EH (cell line): ENCODE results near the gene FUOM.

Source experiments
- DNase-seq: peaks from one replicate; pipeline ENCODE4 v3.0.0-alpha.2; 2015; ENCODE audit warnings: low read depth

Gene FUOM, protein sequence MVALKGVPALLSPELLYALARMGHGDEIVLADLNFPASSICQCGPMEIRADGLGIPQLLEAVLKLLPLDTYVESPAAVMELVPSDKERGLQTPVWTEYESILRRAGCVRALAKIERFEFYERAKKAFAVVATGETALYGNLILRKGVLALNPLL

DNA sequence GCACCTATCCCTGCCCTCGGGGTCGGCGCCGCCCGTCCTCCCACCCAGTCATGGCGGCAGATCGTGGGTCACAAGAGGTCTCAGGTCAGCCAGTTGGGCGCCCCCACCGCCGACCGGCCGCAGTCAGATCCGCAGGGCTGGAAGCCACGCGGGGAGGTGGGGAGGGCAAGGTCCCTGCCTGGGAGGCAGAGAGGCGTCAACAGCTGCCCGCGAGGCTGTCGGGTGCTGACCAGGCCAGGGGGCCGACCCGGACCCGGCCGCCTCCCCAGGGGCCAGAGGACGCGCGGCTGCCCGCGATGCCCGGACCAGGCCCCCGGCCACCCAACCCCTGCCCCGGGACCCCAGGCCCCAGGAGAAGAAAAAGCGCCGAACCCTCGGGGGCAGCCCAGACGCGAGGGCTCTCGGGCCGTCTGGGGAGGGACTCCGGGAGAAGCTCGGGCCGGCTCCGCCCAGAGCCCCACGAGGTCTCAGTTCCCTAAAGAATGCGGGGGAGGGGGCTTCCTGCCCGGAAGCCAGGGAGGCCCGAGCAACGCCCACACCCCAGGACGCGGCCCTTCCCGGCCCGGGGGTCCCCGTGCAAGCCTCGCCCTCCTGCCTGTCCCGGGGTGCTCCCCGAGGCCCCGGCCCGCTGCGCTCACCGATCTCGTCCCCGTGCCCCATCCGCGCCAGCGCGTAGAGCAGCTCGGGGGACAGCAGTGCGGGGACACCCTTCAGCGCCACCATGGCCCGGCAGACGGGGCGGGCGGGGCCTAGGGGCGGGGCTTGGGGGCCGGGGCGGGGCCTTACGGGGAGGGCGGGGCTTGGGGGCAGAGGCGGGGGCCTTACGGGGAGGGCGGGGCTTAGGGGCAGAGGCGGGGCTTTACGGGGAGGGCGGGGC lies at the start of gene FUOM:
TSS of gene FUOM (minus strand) at position 735 of the 877 bp plus-strand sequence. CDS start at position 723, 12 bp downstream.
- peak; percentile 69 for DNase-seq

DNA sequence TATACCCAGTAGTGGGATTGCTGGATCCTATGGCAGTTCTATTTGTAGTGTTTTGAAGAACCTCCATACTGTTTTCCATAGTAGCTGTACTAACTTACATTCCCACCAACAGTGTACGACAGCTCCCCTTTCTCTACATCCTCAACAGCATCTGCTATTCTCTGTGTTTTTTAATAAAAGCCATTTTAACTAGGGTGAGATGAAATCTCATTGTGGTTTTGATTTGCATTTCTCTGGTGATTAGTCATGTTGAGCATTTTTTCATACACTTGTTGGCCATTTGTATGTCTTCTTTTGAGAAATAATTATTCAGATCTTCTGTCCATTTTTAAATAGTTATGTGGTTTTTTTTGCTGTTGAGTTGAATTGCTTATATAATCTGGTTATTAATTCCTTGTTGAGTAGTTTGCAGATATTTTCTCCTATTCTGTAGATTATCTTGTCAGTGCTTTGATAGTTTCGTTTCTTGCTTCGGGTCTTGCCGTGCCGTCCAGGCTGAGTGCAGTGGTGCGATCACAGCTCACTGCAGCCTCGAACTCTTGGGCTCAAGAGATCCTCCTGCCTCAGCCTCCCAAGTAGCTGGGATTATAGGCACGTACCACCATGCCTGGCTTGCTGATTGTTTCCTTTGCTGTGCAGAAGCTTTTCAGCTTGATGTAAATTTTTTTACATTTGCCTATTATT lies 48.2 kb upstream of the FUOM start:
- DNase-seq = peak; percentile 77

DNA sequence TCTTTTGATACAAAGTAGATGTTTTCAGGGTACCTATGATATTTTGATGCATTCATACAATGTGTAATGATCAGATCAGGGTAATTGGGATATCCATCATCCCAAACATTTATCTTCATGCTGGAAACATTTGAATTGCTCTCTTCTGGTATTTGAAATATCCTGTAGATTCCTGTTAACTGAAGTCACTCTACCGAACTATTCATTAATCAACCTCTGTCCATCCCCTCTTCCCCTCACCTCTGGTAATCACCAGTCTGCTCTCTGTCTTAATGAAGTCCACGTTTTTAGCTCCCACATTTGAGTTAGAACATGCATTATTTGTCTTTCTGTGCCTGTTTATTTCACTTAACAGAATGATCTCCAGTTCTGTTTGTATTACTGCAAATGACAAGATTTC lies 47.5 kb upstream of the FUOM start:
- peak; percentile 64 for DNase-seq

DNA sequence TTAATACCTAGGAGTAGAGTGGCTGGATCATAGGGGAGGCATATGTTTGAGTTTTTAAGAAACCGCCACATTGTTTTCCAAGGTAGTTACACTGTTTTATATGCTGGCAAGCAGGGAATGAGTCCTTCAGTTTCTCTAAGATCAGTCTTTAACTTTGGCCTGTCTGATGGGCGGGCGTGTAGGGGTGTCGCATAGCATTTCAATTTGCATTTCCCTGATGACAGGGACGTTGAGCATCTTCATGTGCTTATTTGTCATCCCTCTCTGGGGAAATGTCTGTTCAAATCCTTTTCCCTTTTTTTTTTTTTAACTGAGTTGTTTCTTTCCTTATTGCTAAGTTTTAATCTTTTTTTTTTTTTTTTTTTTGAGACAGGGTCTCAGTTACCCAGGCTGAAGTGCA lies 46.0 kb upstream of the FUOM start:
- no peak for DNase-seq

DNA sequence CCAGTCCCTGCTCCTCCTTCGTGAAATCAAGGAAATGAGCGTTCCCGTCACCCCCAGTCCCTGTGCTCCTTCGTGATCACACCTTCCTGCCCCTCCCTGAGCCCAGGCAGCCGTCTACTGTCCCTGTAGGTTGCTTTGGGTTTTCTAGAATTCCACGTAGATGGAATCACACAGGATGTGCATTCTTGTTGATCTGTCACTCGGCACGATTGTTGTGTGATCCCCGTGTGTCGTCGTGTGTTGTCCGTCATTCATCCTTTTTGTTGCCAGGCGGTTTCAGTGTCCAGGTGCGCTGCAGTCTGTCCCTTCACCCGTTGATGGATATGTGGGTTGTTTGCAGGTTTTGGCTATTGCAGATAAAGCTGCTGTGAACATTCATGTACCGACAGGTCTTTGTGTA lies 45.5 kb upstream of the FUOM start:
- DNase-seq = no peak

DNA sequence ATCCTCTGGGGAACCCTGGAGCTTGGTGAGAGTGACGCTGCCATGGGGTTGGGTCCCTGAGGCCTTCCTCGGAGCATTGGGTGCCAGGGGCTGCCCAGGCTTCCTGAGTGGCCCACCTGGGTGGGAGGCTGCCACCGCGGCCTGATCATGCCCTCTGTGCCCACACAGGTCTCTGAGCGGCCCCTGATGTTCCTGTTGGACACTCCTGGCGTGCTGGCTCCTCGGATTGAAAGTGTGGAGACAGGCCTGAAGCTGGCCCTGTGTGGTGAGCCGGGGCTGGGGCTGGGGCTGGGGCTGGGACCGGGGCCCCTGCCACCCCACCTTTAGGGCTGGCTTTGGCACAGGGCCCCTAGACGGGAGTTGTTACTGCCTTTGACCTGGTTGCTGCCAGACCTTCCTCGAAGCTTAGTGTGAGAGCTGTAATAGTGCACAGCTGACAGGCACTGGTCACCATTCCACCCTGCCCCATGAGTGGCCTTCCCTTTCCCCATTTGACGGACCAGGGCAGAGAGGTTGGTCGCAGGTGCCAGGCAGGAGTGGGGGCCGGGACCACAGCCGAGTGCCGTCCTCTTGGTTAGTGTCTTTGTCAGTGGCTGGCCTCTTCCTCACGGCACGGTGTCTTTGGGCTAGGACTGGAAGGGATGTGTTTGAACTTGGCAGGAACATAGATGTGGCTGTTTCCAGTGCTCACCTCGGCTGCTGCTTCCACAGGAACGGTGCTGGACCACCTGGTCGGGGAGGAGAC lies 44.3 kb upstream of the FUOM start:
- no peak for DNase-seq

DNA sequence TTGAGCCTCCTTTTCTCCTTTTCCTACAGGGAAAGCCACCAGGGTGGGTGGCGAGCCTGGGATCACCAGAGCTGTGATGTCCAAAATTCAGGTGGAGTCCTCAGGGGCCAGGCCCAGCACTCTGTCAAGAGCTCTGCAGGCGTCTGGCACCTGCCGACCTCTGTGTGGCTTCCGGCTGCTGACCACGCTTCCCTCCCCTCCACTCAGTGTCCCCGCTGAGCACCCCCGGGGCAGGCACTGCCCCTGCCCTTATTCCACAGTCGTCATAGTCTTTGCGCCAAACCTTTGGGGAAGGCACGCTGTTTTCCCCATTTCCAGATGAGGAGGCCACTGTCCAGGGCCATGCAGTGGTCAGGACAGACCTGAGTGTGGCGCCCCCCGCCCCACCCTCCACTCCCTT lies 43.7 kb upstream of the FUOM start:
- DNase-seq = no peak

DNA sequence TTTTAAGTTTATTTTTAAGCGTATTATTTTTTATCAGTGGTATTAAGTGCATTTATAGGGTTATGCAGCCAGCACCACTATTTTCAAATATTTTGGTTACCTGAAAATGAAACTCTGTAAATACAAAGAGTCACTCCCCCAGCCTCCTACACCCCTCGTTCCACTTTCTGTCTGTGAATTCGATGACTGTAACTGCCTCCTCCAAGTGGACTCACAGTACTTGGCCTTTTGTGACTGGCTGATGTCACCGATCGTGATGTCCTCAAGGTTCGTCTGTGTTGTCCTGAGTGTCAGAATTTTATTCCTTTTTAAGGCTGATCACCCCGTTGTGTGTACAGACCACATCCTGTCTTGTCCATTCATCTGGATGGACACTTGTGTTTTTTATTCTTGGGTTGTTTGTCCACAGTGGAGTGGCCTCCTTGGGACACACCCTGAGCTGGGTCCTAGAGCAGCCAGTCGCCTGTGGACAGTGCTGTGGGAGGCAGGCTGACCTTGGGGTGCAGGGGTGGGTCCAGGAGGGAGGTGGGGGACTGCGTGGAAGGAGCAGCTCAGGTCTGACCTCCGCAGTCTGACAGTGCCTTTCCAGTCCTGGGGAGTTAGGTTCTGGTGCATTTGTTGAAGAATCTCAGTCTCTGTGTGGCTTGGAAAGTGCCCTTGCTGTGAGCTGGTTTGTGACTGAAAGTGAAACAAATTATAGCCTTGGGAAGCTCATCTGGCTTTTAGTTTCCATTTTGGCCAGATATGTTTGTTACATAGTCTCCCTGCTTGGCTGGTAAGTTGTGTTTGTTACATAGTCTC lies 43.0 kb upstream of the FUOM start:
- no peak for DNase-seq

DNA sequence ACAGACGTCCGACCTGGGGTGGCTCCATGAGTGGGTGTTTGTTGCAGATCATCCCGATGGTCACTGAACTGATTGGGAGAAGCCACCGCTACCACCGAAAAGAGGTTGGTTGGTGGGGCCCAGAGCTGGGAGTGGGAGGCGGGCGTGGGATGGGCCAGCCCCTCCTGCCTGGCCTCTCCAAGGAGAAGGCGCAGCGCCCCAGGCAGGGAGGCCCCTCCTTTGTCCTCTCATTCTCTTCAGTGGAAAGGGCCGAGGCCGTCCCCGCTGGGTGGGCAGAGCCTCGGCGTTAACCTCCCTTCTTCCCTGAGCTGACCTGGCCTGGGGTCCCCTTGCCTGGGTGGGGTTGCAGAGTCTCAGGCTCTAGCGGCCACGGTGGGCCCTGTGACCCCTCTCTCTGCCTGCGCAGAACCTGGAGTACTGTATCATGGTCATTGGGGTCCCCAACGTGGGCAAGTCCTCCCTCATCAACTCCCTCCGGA lies 41.3 kb upstream of the FUOM start:
- no peak for DNase-seq

DNA sequence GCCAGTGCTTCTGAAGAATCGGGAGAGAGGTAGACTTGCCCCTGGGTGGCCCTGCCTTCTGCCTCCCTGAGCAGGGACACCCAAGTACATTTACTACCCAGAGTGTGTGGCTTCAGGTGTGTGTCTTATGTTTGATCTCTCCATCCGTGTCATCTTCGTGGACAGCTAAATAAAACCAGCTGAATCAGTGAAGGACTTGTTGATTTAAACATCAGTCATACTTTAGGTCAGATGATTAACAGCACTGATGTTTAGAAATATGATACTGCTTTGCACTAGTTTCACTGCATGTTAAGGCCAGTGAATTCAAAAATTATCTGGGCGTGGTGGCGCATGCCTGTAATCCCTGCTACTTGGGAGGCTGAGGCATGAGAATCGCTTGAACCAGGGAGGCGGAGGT lies 40.1 kb upstream of the FUOM start:
- DNase-seq = no peak

DNA sequence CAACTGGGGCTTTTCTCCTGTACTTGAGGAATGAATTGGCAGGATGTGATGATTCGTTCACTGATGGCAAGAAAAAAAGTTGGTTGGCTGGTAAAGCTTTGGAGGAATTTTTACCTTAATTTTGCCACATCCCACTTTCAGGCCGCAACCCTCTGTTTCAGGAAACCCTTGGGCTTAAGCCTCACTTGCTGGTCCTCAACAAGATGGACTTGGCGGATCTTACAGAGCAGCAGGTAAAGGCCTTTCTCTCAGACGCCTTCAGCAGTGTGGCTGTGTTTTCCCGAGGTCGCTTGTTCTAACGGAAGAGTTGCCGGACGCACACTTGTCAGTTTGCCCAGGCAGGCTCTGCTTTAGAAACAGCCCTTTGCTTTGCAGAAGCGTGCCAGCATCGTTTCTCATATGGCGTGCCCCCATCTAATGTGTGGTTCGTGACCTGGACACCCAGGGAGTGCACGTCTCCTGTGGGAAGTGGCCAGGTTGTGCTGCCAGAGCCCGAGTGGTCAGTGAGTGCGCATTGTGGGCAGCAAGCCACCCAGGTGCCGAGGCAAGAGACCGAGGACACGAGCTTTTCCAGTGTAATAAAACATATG lies 38.3 kb upstream of the FUOM start:
- no peak for DNase-seq

DNA sequence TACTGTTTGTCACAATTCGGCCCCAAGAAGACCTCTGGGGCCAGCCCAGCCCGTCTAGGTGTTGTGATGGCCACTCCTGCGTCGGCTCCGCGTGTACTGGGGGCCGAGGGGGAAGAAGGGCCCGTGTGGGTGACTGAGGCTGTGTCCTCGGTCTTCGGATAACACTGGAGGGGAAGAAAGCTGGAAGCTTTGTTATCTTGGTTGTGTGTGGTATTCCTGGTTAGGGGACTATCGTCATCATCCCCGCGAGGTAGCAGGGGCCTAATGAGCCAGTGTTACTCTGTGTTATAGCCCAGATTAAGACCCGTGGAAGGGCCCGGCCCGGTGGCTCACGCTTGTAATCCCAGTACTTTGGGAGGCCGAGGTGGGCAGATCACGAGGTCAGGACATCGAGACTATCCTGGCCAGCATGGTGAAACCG lies 37.0 kb upstream of the FUOM start:
- DNase-seq = no peak

DNA sequence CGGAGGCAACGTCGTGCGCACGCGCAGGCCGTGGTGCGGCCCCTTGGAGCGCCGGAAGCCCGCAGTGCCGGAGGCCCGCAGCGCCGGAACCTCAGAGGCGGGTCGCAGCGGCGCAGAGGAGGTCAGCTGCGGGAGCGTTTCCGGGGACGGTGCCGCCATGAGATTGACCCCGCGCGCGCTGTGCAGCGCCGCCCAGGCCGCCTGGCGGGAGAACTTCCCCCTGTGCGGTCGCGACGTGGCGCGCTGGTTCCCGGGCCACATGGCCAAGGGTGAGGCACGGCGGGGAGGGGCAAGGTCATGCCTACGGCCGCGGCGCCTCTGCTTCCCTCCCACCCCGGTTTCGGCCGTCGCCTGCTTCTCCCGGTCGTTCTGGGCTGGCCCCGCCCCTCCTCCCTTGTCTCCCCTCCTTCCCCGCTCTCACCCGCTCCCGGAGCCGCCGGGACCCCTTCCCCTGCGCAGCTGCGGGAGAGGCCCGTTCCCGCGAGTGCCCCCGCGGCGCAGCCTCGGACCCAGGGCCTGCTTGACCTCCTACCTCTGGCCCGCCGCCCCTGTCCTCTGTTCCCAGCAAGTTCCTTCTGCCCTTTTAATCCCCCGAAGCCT lies 36.3 kb upstream of the FUOM start, which contains the start of gene MTG1:
TSS of gene MTG1 (plus strand) at position 94 of the 600 bp plus-strand sequence. CDS start at position 158, 64 bp downstream.
- peak; percentile 92 for DNase-seq

DNA sequence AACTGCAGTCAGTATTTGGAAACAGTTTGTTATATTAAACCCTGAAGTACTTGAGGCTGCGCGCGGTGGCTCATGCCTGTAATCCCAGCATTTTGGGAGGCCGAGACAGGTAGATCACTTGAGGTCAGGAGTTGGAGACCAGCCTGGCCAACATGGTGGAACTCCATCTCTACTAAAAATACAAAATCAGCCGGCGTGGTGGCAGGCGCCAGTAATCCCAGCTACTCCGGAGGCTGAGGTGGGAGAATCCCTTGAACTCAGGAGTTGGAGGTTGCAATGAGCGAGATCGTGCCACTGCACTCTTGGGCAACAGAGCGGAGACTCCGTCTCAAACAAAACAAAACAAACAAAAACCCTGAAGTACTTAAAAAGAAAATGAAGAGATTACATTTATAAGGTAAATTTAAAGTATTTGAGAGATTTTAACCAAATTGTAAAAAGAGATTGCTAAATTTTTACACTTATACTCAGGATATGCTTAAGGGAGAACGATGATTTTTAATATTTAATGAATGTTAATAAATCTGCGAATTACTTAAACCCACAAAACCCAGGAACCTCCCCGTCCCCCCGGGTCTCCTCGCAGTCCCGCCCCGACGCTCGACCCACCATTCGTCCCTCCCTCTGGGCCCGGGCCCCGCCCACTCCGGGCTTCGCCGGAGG lies 35.7 kb upstream of the FUOM start:
- no peak for DNase-seq

DNA sequence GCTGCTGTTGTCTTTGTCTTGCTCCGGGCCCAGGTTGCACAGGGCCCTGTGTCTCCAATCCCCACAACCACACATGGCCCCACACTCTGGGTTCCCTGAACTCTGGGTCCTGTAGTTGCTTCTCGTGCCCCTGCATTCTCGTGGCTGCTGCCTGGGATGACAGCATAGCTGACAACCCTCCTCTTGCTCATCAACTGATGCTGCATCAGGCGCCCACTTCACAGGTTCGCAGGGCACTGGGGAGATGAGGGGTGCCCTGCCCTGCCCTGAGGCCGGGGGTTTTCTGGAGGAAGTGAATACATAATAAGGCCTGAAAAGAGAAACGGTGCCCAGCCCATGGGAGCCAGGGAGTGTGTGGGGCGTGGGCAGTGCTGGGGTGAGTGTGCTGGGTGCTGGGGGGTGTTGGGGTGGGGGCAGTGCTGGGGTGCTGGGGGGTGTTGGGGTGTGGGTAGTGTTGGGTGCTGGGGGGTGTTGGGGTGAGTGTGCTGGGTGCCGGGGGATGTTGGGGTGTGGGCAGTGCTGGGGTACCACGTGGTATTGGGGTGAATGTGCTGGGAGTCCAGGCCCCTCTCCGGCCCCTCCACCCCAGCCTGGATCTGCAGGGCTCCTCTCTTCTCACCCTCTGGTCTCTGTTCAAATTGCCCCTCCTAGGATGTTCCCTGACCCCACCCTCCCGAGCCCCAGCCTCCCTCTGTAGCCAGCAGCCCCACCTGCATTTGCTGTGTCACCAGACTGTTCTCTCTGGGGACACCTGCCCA lies 34.1 kb upstream of the FUOM start:
- DNase-seq = no peak

DNA sequence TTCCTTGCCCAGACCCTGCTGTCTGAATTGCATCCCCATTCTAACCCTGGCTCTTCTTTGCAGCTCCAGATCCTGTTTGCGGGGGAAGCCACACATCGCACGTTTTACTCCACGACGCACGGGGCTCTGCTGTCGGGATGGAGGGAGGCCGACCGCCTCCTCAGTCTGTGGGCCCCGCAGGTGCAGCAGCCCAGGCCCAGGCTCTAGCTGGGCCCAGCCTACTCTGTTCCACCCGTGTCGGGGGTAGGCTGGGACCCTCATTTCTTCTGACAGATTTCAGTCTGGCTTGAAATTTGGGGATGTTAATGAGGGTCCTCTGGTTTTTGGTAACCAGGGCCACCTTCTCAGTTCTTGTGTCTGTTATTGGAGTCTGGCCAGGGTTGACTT lies 33.4 kb upstream of the FUOM start:
- DNase-seq = no peak

DNA sequence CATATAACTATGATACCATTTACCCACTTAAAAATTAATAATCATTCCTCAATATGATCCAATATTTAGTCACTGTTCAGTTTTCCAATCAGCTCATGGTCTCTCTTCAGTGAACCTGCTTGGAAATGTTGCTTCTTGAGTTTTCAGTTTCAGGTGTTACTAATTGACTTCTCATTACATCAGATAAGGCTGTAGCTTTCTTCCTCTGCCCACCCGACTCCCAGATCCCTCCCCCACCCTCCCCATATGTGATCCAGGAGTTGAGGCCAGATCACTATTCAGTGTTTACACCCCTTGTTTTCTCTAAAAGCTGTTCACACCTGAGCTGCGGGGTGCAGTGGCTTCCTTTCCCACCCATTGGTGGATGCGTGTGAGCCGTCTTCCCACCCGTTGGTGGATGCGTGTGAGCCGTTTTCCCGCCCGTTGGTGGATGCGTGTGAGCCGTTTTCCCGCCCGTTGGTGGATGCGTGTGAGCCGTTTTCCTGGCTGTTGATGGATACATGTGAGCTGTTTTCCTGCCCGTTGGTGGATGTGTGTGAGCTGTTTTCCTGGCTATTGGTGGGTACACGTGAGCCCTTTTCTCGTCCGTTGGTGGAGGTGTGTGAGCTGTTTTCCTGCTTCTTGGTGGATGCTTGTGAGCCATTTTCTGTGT lies 32.9 kb upstream of the FUOM start:
- no peak for DNase-seq

DNA sequence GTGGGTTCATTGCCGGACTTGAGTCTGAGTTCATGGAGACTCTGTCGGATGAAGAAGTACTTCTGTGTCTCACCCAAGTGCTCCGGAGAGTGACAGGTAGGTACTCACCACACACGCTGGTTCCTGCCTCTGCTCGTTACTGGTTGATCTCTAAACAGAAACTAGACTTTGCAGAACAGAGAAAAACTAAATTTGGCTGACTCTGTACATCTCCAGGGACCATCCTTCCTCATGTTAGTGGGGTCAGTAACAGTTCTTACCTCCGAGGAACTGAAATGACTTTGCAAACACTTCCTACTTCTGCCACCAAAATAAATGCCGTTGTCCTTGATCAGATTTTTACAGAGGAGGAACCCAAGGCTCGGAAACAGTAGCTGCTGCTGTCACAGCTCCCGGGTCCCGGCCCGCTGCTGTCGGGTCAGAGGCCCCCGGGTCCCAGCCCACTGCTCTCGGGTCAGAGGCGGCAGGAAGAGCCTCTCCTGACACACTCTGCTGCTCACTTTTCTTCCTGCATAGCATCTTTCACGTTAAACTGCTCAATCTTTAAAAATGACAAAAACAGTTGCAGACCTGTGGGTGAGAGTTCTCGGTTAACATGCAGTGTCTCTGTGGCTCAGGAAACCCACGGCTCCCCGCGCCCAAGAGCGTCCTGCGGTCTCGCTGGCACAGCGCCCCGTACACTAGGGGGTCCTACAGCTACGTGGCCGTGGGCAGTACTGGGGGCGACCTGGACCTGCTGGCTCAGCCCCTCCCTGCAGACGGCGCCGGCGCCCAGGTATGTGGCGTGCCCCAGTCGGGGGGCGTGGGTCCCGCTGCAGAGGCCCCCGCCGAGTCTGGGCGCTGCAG lies 31.4 kb upstream of the FUOM start:
- DNase-seq = no peak
